Erythroblast (primary cell): Measurements from ENCODE around the gene DNAJC8.

Experiments used
- GATA1 ChIP-seq: IDR thresholded peaks from 2 replicates; pipeline ENCODE4 v1.6.1; 2011; ENCODE audit warnings: low read depth, mild to moderate bottlenecking, control low read depth, low read length, moderate library complexity
- POLR2A ChIP-seq: IDR thresholded peaks from 2 replicates; pipeline ENCODE4 v1.6.1; 2011; ENCODE audit warnings: mild to moderate bottlenecking, low read length

DNA sequence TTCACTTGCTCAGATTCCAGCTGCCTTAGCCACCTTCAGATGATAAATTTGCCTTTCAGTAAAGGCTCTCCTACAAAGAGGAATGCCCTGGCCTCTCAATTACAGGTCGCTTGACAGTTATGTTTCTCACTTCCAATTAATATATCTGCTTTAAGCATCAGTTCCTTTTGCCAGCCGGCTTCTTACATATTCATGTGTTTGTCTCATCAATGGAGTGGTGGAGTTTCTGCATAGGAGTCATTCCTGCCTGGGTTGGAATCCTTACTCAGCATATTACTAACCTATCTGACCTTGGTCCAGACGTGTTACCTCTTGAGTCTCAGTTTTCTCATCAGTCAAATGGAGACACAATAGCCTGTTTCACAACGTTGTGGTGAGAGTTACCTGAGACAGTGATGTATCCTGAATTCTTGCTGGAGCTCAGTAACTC, 17.1 kb upstream of the DNAJC8 start:
- TF ChIP-seq POLR2A, result no peak
- no peak for TF ChIP-seq GATA1
